HCT116 (cell line): ENCODE results near the gene IRX6. TPM values are rescaled to one million over a fixed set of nuclear protein-coding genes. Genes with fewer than 3 reads are reported as not detected.

Source experiments
- ATAC-seq: fragments of 200-7000 bp; cut with Tn5 transposase; 2 replicates; pipeline ENCODE4 v1.9.1; 2020; ENCODE audit warnings: mild to moderate bottlenecking, moderate library complexity
- BruUV-seq: library from RNA; stranded (reverse); fragments of 400-500 nt; replicated peaks from 2 replicates; lab custom pipeline; 2021; lab: Mats Ljungman, UMichigan
- CTCF ChIA-PET: fragments of 300-600 bp; sonication (Branson Sonifier 250); formaldehyde crosslinking; loops from one replicate; lab custom pipeline; 2021; ENCODE audit warnings: antibody characterized with exemption; lab: Charles Lee
- POLR2A ChIA-PET: fragments of 300-600, 350-600 bp; sonication (Branson Sonifier 250); formaldehyde crosslinking; loops from one replicate; lab custom pipeline; 2021; ENCODE audit warnings: antibody characterized with exemption; lab: Charles Lee
- RAD21 ChIA-PET, 2 experiments: fragments of 300-600 bp; sonication (Branson Sonifier 250); formaldehyde crosslinking; loops; one replicate each; lab custom pipeline; 2023; ENCODE audit warnings: low total read pairs in 2 of 2; ENCODE audit not compliant: uncharacterized antibody in 2 of 2, unreplicated experiment in 2 of 2, low non-redundant PET in 1 of 2; lab: Charles Lee
- DNase-seq: peaks from one replicate; pipeline ENCODE4 v3.0.0-alpha.2; 2010; ENCODE audit warnings: low read depth, low spot score
- H2AFZ ChIP-seq: fragments of 200-600 bp; shearing (Covaris generic), sonication (generic); 2 replicates; pipeline ENCODE4 v1.6.1; 2017; ENCODE audit warnings: low read depth, mixed run types, mixed read lengths, antibody characterized with exemption, low read length; ENCODE audit not compliant: poor library complexity, severe bottlenecking
- H3K27ac ChIP-seq: 2 replicates; pipeline ENCODE4 v1.5.1; 2012; ENCODE audit warnings: low read depth, low read length
- H3K27me3 ChIP-seq: fragments of 200-600 bp; sonication (generic); 2 replicates; pipeline ENCODE4 v1.6.1; 2016; ENCODE audit warnings: mixed run types, low read length, mixed read lengths; ENCODE audit not compliant: insufficient read depth
- H3K36me3 ChIP-seq, 2 experiments: fragments of 200-500 bp in 1 of 2; fragments of 200-600 bp in 1 of 2; sonication (Bioruptor generic) in 1 of 2; sonication (generic) in 1 of 2; 2 replicates each; pipeline versions ENCODE4 v1.5.1 to v1.6.1; 2014 to 2016; ENCODE audit warnings: low read length in 2 of 2, inconsistent platforms in 1 of 2, mixed read lengths in 1 of 2, mixed run types in 1 of 2; ENCODE audit not compliant: insufficient read depth in 2 of 2, control insufficient read depth in 1 of 2
- H3K4me1 ChIP-seq, 2 experiments: fragments of 200-600 bp in 1 of 2; sonication (generic) in 1 of 2; 2 replicates each; pipeline versions ENCODE4 v1.5.1 to v1.6.1; 2012 to 2017; ENCODE audit warnings: low read length in 2 of 2, inconsistent platforms in 1 of 2, mild to moderate bottlenecking in 1 of 2, mixed read lengths in 1 of 2, mixed run types in 1 of 2, moderate library complexity in 1 of 2; ENCODE audit not compliant: insufficient read depth in 2 of 2, control insufficient read depth in 1 of 2
- H3K4me2 ChIP-seq: fragments of 200-600 bp; sonication (generic); 2 replicates; pipeline ENCODE4 v1.6.1; 2017; ENCODE audit warnings: mixed run types, low read length, mixed read lengths
- H3K4me3 ChIP-seq, 2 experiments: fragments of 200-600 bp in 1 of 2; sonication (generic) in 1 of 2; replicated peaks in 1 of 2; 2 replicates each; pipeline ENCODE4 v1.5.1; 2011 to 2016; ENCODE audit warnings: low read length in 2 of 2, control low read depth in 1 of 2, low read depth in 1 of 2, mild to moderate bottlenecking in 1 of 2, mixed read lengths in 1 of 2, mixed run types in 1 of 2
- H3K79me2 ChIP-seq: fragments of 200-600 bp; sonication (generic); 2 replicates; pipeline ENCODE4 v1.6.1; 2017; ENCODE audit warnings: mild to moderate bottlenecking, mixed run types, low read length, moderate library complexity, mixed read lengths; ENCODE audit not compliant: insufficient read depth
- H3K9ac ChIP-seq: fragments of 200-600 bp; sonication (generic); 2 replicates; pipeline ENCODE4 v1.6.1; 2016; ENCODE audit warnings: low read length, mixed read lengths
- H3K9me2 ChIP-seq: fragments of 200-600 bp; sonication (generic), shearing (Covaris generic); 2 replicates; pipeline ENCODE4 v1.6.1; 2017; ENCODE audit warnings: mixed run types, mild to moderate bottlenecking, moderate library complexity; ENCODE audit not compliant: insufficient read depth
- H3K9me3 ChIP-seq, 2 experiments: fragments of 200-500 bp in 1 of 2; fragments of 200-600 bp in 1 of 2; sonication (Bioruptor generic) in 1 of 2; sonication (generic) in 1 of 2; 2 replicates each; pipeline ENCODE4 v1.6.1; 2014 to 2017; ENCODE audit warnings: low read length in 2 of 2, mixed read lengths in 2 of 2, inconsistent platforms in 1 of 2, low read depth in 1 of 2, mild to moderate bottlenecking in 1 of 2, mixed run types in 1 of 2, moderate library complexity in 1 of 2; ENCODE audit not compliant: control insufficient read depth in 1 of 2, insufficient read depth in 1 of 2
- H4K20me1 ChIP-seq: fragments of 200-600 bp; sonication (generic), shearing (Covaris generic); 2 replicates; pipeline ENCODE4 v1.6.1; 2017; ENCODE audit warnings: mixed run types, mild to moderate bottlenecking, moderate library complexity; ENCODE audit not compliant: insufficient read depth
- CEBPB ChIP-seq: IDR thresholded peaks from 2 replicates; pipeline ENCODE4 v1.6.1; 2012; ENCODE audit warnings: low read depth
- CTCF ChIP-seq, 3 experiments: fragments of 200-600 bp in 1 of 3; sonication (generic) in 1 of 3; IDR thresholded peaks in 2 of 3; conservative IDR thresholded peaks in 1 of 3; 2 replicates each; pipeline ENCODE4 v1.5.1; 2012 to 2017; ENCODE audit warnings: low read depth in 2 of 3, low read length in 2 of 3, antibody characterized with exemption in 1 of 3, borderline replicate concordance in 1 of 3, control low read depth in 1 of 3, mild to moderate bottlenecking in 1 of 3, mixed read lengths in 1 of 3, mixed run types in 1 of 3, moderate library complexity in 1 of 3; ENCODE audit not compliant: insufficient read depth in 1 of 3
- EGR1 ChIP-seq: IDR thresholded peaks from 2 replicates; pipeline ENCODE4 v1.6.1; 2012; ENCODE audit warnings: low read depth
- FOSL1 ChIP-seq: IDR thresholded peaks from 2 replicates; pipeline ENCODE4 v1.6.1; 2012; ENCODE audit warnings: low read depth
- POLR2A ChIP-seq: IDR thresholded peaks from 2 replicates; pipeline ENCODE4 v1.7.0; 2011; ENCODE audit warnings: borderline replicate concordance; ENCODE audit not compliant: insufficient read depth, insufficient read length; ENCODE audit errors: extremely low read depth
- REST ChIP-seq: IDR thresholded peaks from 2 replicates; pipeline ENCODE4 v1.6.1; 2012; ENCODE audit warnings: low read depth
- SP1 ChIP-seq: IDR thresholded peaks from 2 replicates; pipeline ENCODE4 v1.6.1; 2012; ENCODE audit warnings: low read depth
- TCF7L2 ChIP-seq: IDR thresholded peaks from 2 replicates; pipeline ENCODE4 v1.7.0; 2011; ENCODE audit warnings: borderline replicate concordance, inconsistent platforms; ENCODE audit not compliant: insufficient read depth, insufficient read length; ENCODE audit errors: extremely low read depth
- YY1 ChIP-seq: IDR thresholded peaks from 2 replicates; pipeline ENCODE4 v1.6.1; 2011; ENCODE audit warnings: low read length, low read depth, moderate library complexity, mild to moderate bottlenecking; ENCODE audit not compliant: insufficient replicate concordance; ENCODE audit errors: extremely low read depth
- intact Hi-C: fragments of 100-400 bp; cut with micrococcal nuclease; formaldehyde crosslinking; loops from 2 replicates; pipeline ENCODE4 v1.10.0; 2022
- total RNA-seq: library from RNA; stranded (reverse); gene quantifications from one replicate; pipeline ENCODE4 v1.2.1, GENCODE V29; 2021; ENCODE audit not compliant: unreplicated experiment

IRX6 gene
- total RNA-seq, 1 experiment from 2014 or later, result not detected

- Histone ChIP-seq H3K4me1 (no peaks in the 10 kb centered on the region), H2AFZ (no peak overlapping the region), H3K4me3 (no peak overlapping the region), H3K79me2 (no peaks in the 10 kb centered on the region), H3K9me3 (no peaks in the 10 kb centered on the region), H3K27ac (no peak overlapping the region), H3K27me3 (peaks cover 15% of the 10 kb centered on the region; the same call in 1 of the 2 replicates), H3K4me2 (no peak overlapping the region), H3K9me2 (no peaks in the 10 kb centered on the region), H4K20me1 (no peaks in the 10 kb centered on the region), H3K36me3 (no peaks in the 10 kb centered on the region), H3K9ac (no peak overlapping the region)
- ChIA-PET POLR2A (no interaction called here), CTCF (no interaction called here), RAD21 (no interaction called here)
- TF ChIP-seq CTCF (IDR thresholded peaks at IDR 0.05 in 2 of 3, conservative IDR thresholded peaks at IDR 0.05 in 1 of 3; ENCODE audit: borderline replicate concordance in 1 of 3, insufficient read depth in 1 of 3, low read depth in 2 of 3, low read length in 2 of 3) (no peak), REST (no peak), TCF7L2 (no peak), FOSL1 (no peak), CEBPB (no peak), YY1 (no peak), SP1 (no peak), EGR1 (no peak), POLR2A (no peak)
- intact Hi-C loops, result no loop called here
- no peak for ATAC-seq
- no peak for DNase-seq
- no TSS peak for BruUV-seq
These were observed 7.0 kb downstream of the IRX6 start for GRCh38 chr16:55330781-55331647.
